Panc1 (cell line): ENCODE measurements around the gene FAM89A. TPM values are rescaled to one million over a fixed set of nuclear protein-coding genes. Genes with fewer than 3 reads are reported as not detected.

Experiments used
- ATAC-seq: fragments of 200-7000 bp; cut with Tn5 transposase; 2 replicates; pipeline ENCODE4 v1.9.1; 2020; ENCODE audit warnings: mild to moderate bottlenecking, moderate library complexity
- BruUV-seq: library from RNA; stranded (reverse); fragments of 400-500 nt; replicated peaks from 2 replicates; lab custom pipeline; 2021; lab: Mats Ljungman, UMichigan
- CTCF ChIA-PET: fragments of 300-600 bp; sonication (Branson Sonifier 250); formaldehyde crosslinking; loops from one replicate; lab custom pipeline; 2022; ENCODE audit warnings: antibody characterized with exemption; lab: Charles Lee
- POLR2A ChIA-PET: fragments of 300-600 bp; sonication (Branson Sonifier 250); formaldehyde crosslinking; loops from one replicate; lab custom pipeline; 2022; ENCODE audit warnings: antibody characterized with exemption; lab: Charles Lee
- DNase-seq: peaks from one replicate; pipeline ENCODE4 v3.0.0-alpha.2; 2010; ENCODE audit warnings: low read depth, low spot score
- H3K27ac ChIP-seq: 2 replicates; pipeline ENCODE4 v1.5.1; 2011; ENCODE audit warnings: mild to moderate bottlenecking, low read length, inconsistent platforms
- H3K27me3 ChIP-seq: fragments of 200-500 bp; sonication (Bioruptor generic); 2 replicates; pipeline ENCODE4 v1.6.0; 2014; ENCODE audit warnings: low read length, inconsistent platforms; ENCODE audit not compliant: control insufficient read depth, insufficient read depth
- H3K36me3 ChIP-seq: fragments of 200-500 bp; sonication (Bioruptor generic); 2 replicates; pipeline ENCODE4 v1.5.1; 2014; ENCODE audit warnings: inconsistent platforms, mild to moderate bottlenecking, low read length, moderate library complexity; ENCODE audit not compliant: control insufficient read depth, insufficient read depth
- H3K4me1 ChIP-seq: 2 replicates; pipeline ENCODE4 v1.5.1; 2011; ENCODE audit warnings: inconsistent platforms, mild to moderate bottlenecking, low read length, moderate library complexity; ENCODE audit not compliant: control insufficient read depth, insufficient read depth
- H3K4me3 ChIP-seq, 2 experiments: 2 replicates each; pipeline ENCODE4 v1.5.1; 2011 to 2012; ENCODE audit warnings: low read depth in 2 of 2, low read length in 2 of 2, mild to moderate bottlenecking in 2 of 2, inconsistent platforms in 1 of 2, moderate library complexity in 1 of 2
- H3K9me3 ChIP-seq: fragments of 200-500 bp; sonication (Bioruptor generic); 2 replicates; pipeline ENCODE4 v1.5.1; 2014; ENCODE audit warnings: low read depth, mild to moderate bottlenecking, inconsistent platforms, low read length, moderate library complexity; ENCODE audit not compliant: control insufficient read depth, insufficient read depth
- CTCF ChIP-seq: fragments of 450-650 bp; IDR thresholded peaks from 2 replicates; pipeline ENCODE4 v1.5.1; 2017; ENCODE audit warnings: mild to moderate bottlenecking
- POLR2AphosphoS5 ChIP-seq: IDR thresholded peaks from 2 replicates; pipeline ENCODE4 v1.6.1; 2012; ENCODE audit warnings: mild to moderate bottlenecking, low read depth, low read length, moderate library complexity
- REST ChIP-seq, 2 experiments: IDR thresholded peaks; 2 replicates each; pipeline ENCODE4 v1.6.1; 2011 to 2012; ENCODE audit warnings: low read depth in 2 of 2, control low read depth in 1 of 2, low read length in 1 of 2, mild to moderate bottlenecking in 1 of 2, moderate library complexity in 1 of 2; ENCODE audit not compliant: insufficient read depth in 1 of 2
- SIN3A ChIP-seq: IDR thresholded peaks from 2 replicates; pipeline ENCODE4 v1.6.1; 2012; ENCODE audit warnings: low read depth, mild to moderate bottlenecking, low read length, moderate library complexity, borderline replicate concordance; ENCODE audit not compliant: insufficient read depth
- TCF7L2 ChIP-seq: IDR thresholded peaks from 2 replicates; pipeline ENCODE4 v1.6.1; 2011; ENCODE audit warnings: mild to moderate bottlenecking, low read depth, low read length, inconsistent platforms
- in situ Hi-C: cut with HindIII; loops from 2 replicates; pipeline ENCODE4 v1.10.0; 2016; ENCODE audit warnings: low sequenced_read_pairs, low pct_unique_long_range_greater_than_20kb
- intact Hi-C: fragments of 100-400 bp; cut with micrococcal nuclease; formaldehyde crosslinking; loops from one replicate; pipeline ENCODE4 v1.10.0; 2022; ENCODE audit not compliant: unreplicated experiment
- total RNA-seq: library from RNA; stranded (reverse); gene quantifications from one replicate; pipeline ENCODE4 v1.2.1, GENCODE V29; 2021; ENCODE audit not compliant: unreplicated experiment

FAM89A gene
- total RNA-seq, 1 experiment from 2014 or later, result 2.2 TPM

- Histone ChIP-seq H3K4me1 (no peaks in the 10 kb centered on the region), H3K9me3 (no peaks in the 10 kb centered on the region), H3K4me3 (no peak overlapping the region), H3K27ac (no peak overlapping the region), H3K27me3 (0 out of 2 replicates have a peak, but pooled peaks cover 2% of the 10 kb centered on the region), H3K36me3 (no peaks in the 10 kb centered on the region)
- POLR2A ChIA-PET, result interaction anchor here (0.5 kb wide), 1 partner anchor 96 kb away, joined by 3 read pairs; no protein-coding TSS in a partner anchor
- TF ChIP-seq TCF7L2, result no peak
- no peak for TF ChIP-seq REST (IDR thresholded peaks at IDR 0.05; ENCODE audit: insufficient read depth in 1 of 2, low read depth in 2 of 2, low read length in 1 of 2)
- TF ChIP-seq SIN3A, result no peak
- TF ChIP-seq CTCF, result no peak
- TF ChIP-seq POLR2AphosphoS5, result no peak
- CTCF ChIA-PET, result no interaction called here
- in situ Hi-C loops (no loop called here), intact Hi-C loops (no loop called here)
- no peak for DNase-seq
- no TSS peak for BruUV-seq
- ATAC-seq, result no peak
Measured at GRCh38 chr1:231016966-231017365, 23.1 kb downstream of the FAM89A start.

GRCh38 chr1:231016234-231016633 lies 23.8 kb downstream of the FAM89A start:
- ChIA-PET POLR2A (no interaction called here), CTCF (no interaction called here)
- in situ Hi-C loops, result no loop called here
- H3K27me3 ChIP-seq, result 0 out of 2 replicates have a peak, but pooled peaks cover 2% of the 10 kb centered on the region
- intact Hi-C loops, result no loop called here
- ATAC-seq (no peak), DNase-seq (no peak)
- H3K27ac ChIP-seq, result no peak overlapping the region
- no peaks in the 10 kb centered on the region for H3K36me3 ChIP-seq
- no peak overlapping the region for H3K4me3 ChIP-seq
- no peaks in the 10 kb centered on the region for H3K9me3 ChIP-seq
- TF ChIP-seq SIN3A (no peak), CTCF (no peak), TCF7L2 (no peak), POLR2AphosphoS5 (no peak), REST (IDR thresholded peaks at IDR 0.05; ENCODE audit: insufficient read depth in 1 of 2, low read depth in 2 of 2, low read length in 1 of 2) (no peak)
- no TSS peak for BruUV-seq
- no peaks in the 10 kb centered on the region for H3K4me1 ChIP-seq
